Right atrium auricular region (tissue), 2 donors: ENCODE results near the gene RIN1. TPM values are rescaled to one million over a fixed set of nuclear protein-coding genes. Genes with fewer than 3 reads are reported as not detected.
"Not testable (repeated sequence)": the region's sequence is repeated elsewhere in the genome, so short reads cannot be mapped to it uniquely, and the experiment has no call there.

ENCODE experiments used
- DNase-seq: peaks from one replicate; pipeline ENCODE4 v3.0.0-alpha.2; 2019; ENCODE audit warnings: low spot score
- H3K27ac ChIP-seq, 2 donors: fragments of 200-600 bp; sonication (generic); 1 replicate in 1 of 2; 2 replicates in 1 of 2; pipeline ENCODE4 v1.5.1; 2016 to 2019
- H3K27me3 ChIP-seq, 2 donors: fragments of 200-600 bp; sonication (generic); one replicate each; pipeline versions ENCODE4 v1.5.1 to v1.6.0; 2017 to 2019
- H3K36me3 ChIP-seq: fragments of 200-600 bp; sonication (generic); one replicate; pipeline ENCODE4 v1.5.1; 2016
- H3K4me1 ChIP-seq, 2 donors: fragments of 200-600 bp; sonication (generic); one replicate each; pipeline versions ENCODE4 v1.5.1 to v1.6.0; 2017 to 2019
- H3K4me3 ChIP-seq, 2 donors: fragments of 200-600 bp; sonication (generic); 1 replicate in 1 of 2; 2 replicates in 1 of 2; pipeline ENCODE4 v1.5.1; 2017 to 2019; ENCODE audit warnings: mild to moderate bottlenecking in 1 of 2, moderate library complexity in 1 of 2
- H3K9me3 ChIP-seq, 2 donors: fragments of 200-600 bp; sonication (generic); one replicate each; pipeline ENCODE4 v1.5.1; 2019
- CTCF ChIP-seq, 2 donors: fragments of 200-600 bp; sonication (generic); IDR thresholded peaks; one replicate each; pipeline ENCODE4 v1.5.1; 2019; ENCODE audit warnings: antibody characterized with exemption in 2 of 2
- total RNA-seq, 2 donors: library from RNA; depleted of rRNA; stranded (reverse); fragments of >200 nt; gene quantifications; one replicate each; pipeline ENCODE4 v1.1.0, GENCODE V29; 2016

RIN1 gene, protein sequence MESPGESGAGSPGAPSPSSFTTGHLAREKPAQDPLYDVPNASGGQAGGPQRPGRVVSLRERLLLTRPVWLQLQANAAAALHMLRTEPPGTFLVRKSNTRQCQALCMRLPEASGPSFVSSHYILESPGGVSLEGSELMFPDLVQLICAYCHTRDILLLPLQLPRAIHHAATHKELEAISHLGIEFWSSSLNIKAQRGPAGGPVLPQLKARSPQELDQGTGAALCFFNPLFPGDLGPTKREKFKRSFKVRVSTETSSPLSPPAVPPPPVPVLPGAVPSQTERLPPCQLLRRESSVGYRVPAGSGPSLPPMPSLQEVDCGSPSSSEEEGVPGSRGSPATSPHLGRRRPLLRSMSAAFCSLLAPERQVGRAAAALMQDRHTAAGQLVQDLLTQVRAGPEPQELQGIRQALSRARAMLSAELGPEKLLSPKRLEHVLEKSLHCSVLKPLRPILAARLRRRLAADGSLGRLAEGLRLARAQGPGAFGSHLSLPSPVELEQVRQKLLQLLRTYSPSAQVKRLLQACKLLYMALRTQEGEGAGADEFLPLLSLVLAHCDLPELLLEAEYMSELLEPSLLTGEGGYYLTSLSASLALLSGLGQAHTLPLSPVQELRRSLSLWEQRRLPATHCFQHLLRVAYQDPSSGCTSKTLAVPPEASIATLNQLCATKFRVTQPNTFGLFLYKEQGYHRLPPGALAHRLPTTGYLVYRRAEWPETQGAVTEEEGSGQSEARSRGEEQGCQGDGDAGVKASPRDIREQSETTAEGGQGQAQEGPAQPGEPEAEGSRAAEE
- total RNA-seq, result 1 to 10 TPM; 1.0 to 5.9 TPM

GRCh38 chr11:66336234-66337102 lies at the start of gene RIN1:
RIN1 (minus strand) TSS chr11:66336434; CDS start chr11:66336402, 32 bp downstream.
- DNase-seq, result peak; percentile 87
- Histone ChIP-seq H3K9me3 (no peaks in the 10 kb centered on the region), H3K4me1 (peaks cover 0 to 24% of the 10 kb centered on the region in 2 donors), H3K27ac (peak within 1 kb of the TSS; percentile 55 to 65), H3K27me3 (no peaks in the 10 kb centered on the region), H3K4me3 (peak within 1 kb of the TSS; percentile 38 to 61), H3K36me3 (peaks cover 31% of the 10 kb centered on the region)
- TF ChIP-seq CTCF (IDR thresholded peaks at IDR 0.05), result peak in 1 of 2 donors; percentile 57

DNA sequence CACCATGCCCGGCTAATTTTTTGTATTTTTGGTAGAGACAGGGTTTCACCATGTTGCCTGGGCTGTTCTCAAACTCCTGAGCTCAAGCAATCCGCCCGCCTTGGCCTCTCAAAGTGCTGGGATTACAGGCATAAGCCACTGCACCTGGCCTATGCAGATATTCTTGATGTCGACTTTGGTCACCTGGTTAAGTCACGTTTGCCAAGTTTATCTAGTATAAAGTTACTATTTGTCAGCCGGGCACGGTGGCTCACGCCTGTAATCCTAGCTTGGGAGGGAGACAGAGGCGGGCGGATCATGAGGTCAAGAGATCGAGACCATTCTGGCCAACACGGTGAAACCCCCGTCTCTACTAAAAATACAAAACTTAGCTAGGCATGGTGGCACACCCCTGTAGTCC lies 48.1 kb upstream of the RIN1 start:
- H3K27ac ChIP-seq, H3K4me3 ChIP-seq, DNase-seq, H3K4me1 ChIP-seq, H3K36me3 ChIP-seq, H3K9me3 ChIP-seq, H3K27me3 ChIP-seq: not testable (repeated sequence)

DNA sequence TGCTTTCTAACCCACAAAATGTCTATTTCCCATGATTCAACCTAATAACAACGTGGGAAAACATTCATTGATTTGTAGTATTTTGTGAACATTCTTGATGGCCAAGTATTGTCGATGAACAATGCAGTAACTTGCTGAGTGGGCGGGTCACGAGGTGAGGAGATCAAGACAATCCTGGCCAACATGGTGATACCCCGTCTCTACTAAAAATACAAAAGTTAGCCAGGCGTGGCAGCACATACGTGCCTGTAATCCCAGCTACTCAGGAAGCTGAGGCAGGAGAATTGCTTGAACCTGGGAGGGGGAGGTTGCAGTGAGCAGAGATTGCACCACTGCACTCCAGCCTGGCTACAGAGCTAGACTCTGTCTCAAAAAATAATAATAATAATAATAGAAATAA lies 44.0 kb upstream of the RIN1 start:
- DNase-seq, H3K27me3 ChIP-seq, H3K36me3 ChIP-seq, H3K4me1 ChIP-seq, H3K27ac ChIP-seq, H3K4me3 ChIP-seq, H3K9me3 ChIP-seq: not testable (repeated sequence)

DNA sequence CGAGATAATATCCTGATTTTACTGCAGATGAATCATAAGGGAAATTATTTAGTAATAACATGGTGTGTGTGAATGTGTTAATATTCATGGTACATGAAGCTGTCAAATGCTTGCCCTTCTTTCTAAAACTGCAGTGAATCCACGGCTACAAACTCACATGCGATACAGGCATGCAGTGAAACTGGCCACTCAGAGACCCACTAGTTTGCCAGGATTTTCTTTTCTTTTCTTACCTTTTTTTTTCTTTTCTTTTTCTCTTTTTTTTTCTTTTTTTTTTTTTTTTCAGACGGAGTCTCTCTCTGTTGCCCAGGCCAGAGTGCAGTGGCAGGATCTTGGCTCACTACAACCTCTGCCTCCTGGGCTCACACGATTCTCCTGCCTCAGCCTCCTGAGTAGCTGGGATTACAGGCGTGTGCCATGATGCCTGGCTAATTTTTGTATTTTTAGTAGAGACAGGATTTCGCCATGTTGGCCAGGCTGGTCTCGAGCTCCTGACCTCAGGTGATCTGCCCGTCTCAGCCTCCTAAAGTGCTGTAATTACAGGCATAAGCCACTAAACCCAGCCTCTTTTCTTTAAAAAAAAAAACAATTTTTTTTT lies 37.6 kb upstream of the RIN1 start:
- H3K27me3 ChIP-seq, H3K9me3 ChIP-seq, H3K36me3 ChIP-seq, H3K4me3 ChIP-seq, DNase-seq: not testable (repeated sequence)
- Histone ChIP-seq H3K4me1 (peaks cover 0 to 39% of the 10 kb centered on the region in 2 donors), H3K27ac (peak overlapping the region; percentile 84 to 93)

- DNase-seq, result no peak
- H3K9me3 ChIP-seq, result no peaks in the 10 kb centered on the region
- H3K4me1 ChIP-seq, result peaks cover 0 to 44% of the 10 kb centered on the region in 2 donors
- H3K27me3 ChIP-seq, result no peaks in the 10 kb centered on the region
- no peak for TF ChIP-seq CTCF (IDR thresholded peaks at IDR 0.05)
- peak overlapping the region; percentile 84 to 93 for H3K27ac ChIP-seq
- H3K4me3 ChIP-seq, result no peak overlapping the region
- H3K36me3 ChIP-seq, result peaks cover 10% of the 10 kb centered on the region
Measured at GRCh38 chr11:66373265-66373664, 37.0 kb upstream of the RIN1 start.

DNA sequence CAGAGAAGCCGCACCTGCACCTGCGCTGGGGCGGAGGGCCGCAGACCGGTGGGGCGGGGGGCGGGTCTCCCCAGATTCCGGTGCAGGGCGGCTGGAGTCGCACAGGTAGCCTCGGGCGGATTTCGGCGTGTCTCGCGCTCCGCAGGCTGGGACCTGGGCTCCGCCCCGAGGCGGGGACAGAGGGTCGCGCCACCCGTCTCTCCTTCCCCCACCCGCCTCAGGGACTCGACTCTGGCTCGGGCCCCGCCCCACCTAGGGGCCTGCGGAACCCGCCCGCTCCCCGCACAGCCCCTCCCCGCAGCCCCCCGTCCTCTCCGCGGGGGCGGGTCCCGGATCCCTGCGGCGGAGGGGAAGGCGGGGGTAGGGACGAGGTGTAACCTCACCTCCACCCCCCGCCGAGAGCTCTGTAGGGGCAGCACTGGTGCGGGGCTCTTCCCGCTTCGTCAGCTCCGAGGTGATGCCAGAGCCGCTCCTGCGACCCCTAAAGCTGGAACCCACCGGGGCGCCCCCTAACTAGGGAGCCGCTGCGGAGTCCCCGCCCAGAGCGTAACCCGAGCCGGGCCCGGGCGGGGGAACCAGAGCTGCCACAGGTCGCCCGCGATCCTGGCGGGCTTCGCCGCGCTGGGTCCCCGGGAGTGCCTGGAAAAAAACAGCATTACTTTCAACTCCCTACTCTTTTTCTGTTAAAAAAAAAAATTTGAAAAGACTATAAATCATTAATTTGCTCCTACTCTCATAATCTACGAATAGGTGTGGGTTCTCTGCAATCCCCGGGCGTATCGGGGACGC lies 35.6 kb upstream of the RIN1 start, which contains the start of gene SLC29A2:
TSS of gene SLC29A2 (minus strand) at position 134 of the 789 bp plus-strand sequence. CDS start 169 bp downstream, outside the sequence.
- no peak for DNase-seq
- Histone ChIP-seq H3K9me3 (no peaks in the 10 kb centered on the region), H3K4me1 (peaks cover 0 to 46% of the 10 kb centered on the region in 2 donors), H3K27me3 (no peaks in the 10 kb centered on the region), H3K36me3 (peaks cover 17% of the 10 kb centered on the region), H3K27ac (peak within 1 kb of the TSS; percentile 84 to 93), H3K4me3 (peak within 1 kb of the TSS; percentile 85 to 92)
- no peak for TF ChIP-seq CTCF (IDR thresholded peaks at IDR 0.05)
